ENCODE results near the gene MCIDAS.

The MCIDAS gene

GRCh38 chr5:55222092-55222984 lies 4.8 kb downstream of the MCIDAS start:
- no peak for DNase-seq

- no peak for DNase-seq
These were observed 6.5 kb downstream of the MCIDAS start for GRCh38 chr5:55220433-55221185.

DNA sequence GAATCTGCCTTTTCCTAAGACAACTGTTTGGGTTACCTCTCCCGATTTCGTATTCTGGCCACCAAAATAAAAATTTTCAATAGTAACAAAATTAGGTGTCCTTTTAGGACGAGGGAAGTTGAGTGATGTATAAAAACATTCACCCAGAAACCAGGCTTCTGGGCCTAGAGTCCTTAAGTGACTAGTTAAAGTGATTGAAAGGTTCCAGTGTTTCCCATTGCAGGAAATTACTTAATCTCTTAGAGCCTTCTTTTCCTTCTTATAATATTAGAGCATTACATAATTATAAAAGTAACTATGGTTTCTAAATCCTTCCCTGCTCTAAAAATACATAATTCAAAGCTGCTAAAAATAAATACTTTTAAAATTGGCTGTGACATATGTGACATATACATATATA lies 7.3 kb downstream of the MCIDAS start:
- DNase-seq = no peak

GRCh38 chr5:55218967-55219366 lies 8.1 kb downstream of the MCIDAS start:
- DNase-seq = peak; percentile 93

DNA sequence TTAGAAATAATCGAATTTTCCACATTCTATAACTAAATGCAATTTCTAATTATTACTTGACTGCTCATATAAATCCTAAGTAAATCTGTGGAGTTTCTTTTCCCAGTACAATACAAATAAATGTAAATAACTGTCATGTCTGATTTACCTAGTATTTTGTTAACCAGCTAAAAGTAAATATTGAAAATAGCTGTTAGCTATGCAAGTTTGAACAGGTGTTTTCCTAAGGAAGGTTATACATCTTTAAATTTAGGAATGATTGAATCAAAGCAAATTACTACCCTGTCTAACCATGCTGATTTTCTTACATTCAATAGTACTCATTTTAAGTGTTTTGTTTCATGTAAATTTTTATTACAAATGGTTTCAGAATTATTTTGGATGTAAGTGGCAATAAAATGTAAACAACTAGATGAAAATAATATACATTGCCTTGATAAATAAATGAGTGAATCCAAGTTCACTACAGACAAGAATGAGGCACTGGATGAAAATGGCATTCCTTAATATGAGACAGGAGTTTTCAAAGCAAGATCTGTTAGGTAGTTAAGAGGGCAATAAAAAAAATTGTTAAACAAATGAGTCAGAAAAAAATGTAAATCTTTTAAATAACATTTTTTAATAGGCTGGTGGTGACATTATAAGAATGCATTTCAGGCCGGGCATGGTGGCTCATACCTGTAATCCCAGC lies 15.8 kb downstream of the MCIDAS start:
- DNase-seq = no peak

DNA sequence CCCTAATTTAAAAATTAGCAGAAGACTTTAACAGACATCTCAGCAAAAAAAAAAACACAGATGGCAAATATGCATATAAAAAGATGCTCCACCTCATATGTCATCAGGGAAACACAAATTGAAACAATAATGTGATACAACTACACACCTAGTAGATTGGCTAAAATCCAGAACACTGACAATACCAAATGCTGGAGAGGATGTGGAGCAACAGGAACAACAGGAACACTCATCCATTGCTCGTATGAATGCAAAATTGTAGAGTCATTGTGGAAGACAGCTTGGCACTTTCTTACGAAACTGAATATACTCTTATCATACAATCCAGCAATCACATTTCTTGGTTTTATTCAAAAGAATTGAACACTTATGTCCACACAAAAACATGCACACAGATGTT lies 22.1 kb downstream of the MCIDAS start:
- no peak for DNase-seq

DNA sequence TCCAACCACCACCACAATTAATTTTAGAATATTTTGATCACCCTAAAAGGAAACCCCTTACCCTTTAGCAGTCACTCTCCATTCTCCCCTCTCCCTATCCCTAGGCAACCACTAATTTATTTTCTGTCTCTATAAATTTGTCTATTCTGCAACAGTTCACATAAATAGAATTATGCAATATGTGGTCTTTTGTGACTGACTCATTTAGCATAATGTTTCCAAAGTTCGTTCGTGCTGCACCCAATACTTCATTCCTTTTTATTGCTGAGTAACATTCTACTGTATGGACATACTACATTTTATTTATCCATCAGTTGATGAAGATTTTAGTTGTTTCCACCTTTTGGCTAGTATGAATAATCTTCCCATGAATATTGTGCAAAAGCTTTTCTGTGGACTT lies 36.0 kb downstream of the MCIDAS start:
- no peak for DNase-seq

DNA sequence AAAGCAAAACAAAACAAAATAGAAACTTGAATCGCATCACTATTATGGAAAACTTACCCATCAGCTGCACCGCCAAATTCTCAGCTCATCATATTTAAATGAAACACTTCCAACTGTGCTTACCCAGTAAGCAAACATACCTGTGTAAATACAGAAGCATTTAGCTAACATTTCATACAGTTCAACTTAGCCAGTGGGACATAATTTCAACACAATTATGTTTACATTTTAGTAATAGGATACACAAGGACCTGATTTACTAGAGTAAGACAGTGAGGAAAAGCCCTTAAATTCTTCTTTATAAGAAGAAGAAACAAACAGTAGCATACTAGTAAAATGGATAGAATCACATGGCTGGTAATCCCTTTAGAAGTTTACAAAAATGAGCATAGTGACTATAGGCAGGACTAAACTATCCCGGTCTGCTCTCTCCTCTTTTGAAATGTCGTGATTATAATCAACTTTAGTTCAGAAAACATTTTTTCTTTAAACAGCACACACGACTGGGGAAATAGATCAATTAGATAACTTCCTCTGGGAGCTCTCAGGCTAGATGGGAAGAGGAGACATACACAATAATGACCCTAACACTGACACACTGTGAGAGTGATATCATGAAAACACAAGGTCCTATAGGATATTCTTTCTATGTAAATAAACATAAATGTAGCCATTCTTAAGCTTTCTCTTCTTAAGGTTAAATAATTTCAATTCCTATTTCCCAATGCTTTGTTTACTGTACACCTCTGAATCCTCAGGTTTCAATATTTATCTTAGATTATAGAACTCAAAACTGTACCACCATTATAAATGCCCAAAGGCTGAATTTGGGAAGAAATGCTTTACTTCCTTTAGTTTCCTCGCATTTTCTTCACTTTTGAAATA lies 38.2 kb downstream of the MCIDAS start:
- peak; percentile 58 for DNase-seq

DNA sequence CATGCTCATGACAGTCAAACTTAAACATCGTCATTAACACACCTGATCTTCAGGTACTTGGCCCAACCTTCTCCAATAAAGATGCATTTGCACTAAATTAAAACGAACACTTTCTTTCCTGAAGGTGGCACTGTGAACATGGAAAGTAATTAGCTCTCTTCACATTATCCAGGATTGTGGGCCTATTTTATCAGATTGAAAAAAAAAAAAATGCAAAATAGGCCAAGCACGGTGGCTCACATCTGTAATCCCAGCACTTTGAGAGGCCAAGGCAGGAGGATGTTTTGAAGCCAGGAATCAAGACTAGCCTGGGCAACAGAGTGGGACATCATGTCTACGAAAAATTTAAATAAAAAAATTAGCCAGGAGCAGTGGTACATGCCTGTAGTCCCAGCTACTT lies 39.7 kb downstream of the MCIDAS start:
- DNase-seq = peak; percentile 71

GRCh38 chr5:55180016-55180415 lies 47.1 kb downstream of the MCIDAS start:
- DNase-seq = no peak

GRCh38 chr5:55177078-55177477 lies 50.0 kb downstream of the MCIDAS start:
- no peak for DNase-seq

GRCh38 chr5:55176176-55176818 lies 50.8 kb downstream of the MCIDAS start:
- DNase-seq = peak; percentile 17

- no peak for DNase-seq
These were observed 51.3 kb downstream of the MCIDAS start for GRCh38 chr5:55175781-55176175.

- no peak for DNase-seq
These were observed 53.4 kb downstream of the MCIDAS start for GRCh38 chr5:55173687-55174230.

DNA sequence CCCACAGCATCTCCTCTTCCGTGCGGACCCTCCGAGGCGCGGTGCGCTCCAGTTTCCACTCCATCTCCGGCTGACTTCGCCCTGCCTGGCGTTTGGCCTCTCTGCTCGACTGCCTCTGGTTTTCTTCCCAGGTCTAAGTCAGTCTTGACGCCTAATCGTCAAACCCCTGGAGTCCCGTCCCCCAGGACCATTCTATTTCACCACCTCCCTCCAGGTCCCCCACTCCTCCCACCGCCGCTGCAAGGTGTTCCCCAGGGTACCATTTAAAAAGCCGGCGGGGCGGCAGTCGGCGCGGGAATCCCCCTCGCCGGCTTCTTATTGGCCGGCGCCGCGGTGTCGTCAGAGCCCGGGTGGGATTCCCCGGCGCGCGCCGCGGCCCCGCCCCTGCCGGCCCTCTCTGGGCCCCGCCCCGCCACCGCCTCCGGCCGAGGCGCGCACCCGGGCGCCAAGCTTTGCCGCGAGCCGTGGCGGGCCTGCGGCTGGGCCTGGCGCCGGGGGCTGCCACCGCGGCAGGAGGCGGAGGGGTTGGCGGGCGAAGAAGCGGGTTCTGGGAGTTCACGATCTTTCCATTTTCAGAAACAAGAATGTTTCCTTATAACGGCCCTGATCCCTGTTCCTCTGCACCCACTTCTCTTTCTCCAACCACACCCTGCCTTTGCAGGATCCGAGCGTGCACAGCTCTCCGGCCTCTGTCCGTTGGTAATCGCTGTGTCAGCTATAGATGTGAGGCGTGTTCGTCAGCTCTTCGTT lies 54.0 kb downstream of the MCIDAS start, which contains the start of gene CDC20B:
CDC20B (minus strand) TSS at position 241 of the 750 bp plus-strand sequence; CDS start at position 64, 177 bp downstream.
- DNase-seq = peak; percentile 40

DNA sequence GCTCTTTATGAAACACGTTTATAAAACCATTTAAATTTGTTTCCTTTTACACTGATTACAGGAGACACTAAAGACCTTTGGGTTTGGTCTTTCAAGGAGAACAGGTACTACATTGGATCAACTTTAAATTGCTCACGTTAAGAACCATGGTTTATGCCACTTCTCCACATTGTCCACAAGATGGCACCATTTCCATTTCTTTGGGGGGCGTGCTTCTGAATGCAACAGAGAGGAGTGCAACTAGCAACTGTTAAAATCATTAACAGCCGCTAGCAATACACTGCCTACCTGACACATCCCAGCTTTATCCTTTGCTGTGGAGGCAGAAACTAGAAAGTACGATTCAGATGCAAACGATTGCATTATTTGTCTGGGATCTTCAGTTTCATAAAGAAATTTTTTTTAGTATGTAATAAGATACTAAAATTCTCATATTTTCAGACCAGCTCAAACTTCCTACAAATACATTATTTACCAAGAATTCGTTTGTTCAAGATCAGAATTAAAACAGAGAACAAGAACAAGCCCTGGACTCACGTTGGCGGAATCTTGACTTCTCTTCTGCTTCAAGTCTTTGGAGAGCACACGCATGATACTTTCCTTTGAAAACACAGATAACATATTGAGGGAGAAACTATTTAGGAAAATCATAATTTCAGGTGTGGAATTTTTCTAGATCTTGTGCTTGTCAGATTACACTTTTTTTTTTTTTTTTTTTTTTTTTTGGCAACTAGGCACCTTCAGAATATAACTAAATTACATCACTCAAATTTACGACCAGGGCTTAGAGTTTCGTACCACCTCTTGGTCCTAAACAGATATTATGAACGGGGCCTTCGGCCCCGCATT lies 54.8 kb downstream of the MCIDAS start:
- peak; percentile 79 for DNase-seq

GRCh38 chr5:55171471-55171870 lies 55.6 kb downstream of the MCIDAS start:
- DNase-seq = no peak
